Neuron (in vitro differentiated cells): ENCODE data around the gene SYNE1.

ENCODE experiments used
- H2AFZ ChIP-seq: one replicate; pipeline ENCODE4 v1.6.1; 2013; ENCODE audit warnings: low read depth, mild to moderate bottlenecking, inconsistent platforms, low read length, moderate library complexity
- H3K27me3 ChIP-seq: one replicate; pipeline ENCODE4 v1.6.1; 2013; ENCODE audit warnings: low read length; ENCODE audit not compliant: insufficient read depth
- H3K36me3 ChIP-seq: one replicate; pipeline ENCODE4 v1.6.1; 2013; ENCODE audit warnings: low read length; ENCODE audit not compliant: insufficient read depth
- H3K4me1 ChIP-seq: one replicate; pipeline ENCODE4 v1.6.1; 2013; ENCODE audit warnings: low read length; ENCODE audit not compliant: insufficient read depth
- H3K4me3 ChIP-seq: 2 replicates; pipeline ENCODE4 v1.5.1; 2013; ENCODE audit warnings: mild to moderate bottlenecking, low read length, moderate library complexity
- H3K9me3 ChIP-seq: one replicate; pipeline ENCODE4 v1.6.1; 2013; ENCODE audit warnings: low read length

The SYNE1 gene

GRCh38 chr6:152267967-152268845, 369.0 kb downstream of the SYNE1 start:
- H3K36me3 ChIP-seq, result no peaks in the 10 kb centered on the region
- H2AFZ ChIP-seq, result peak overlapping the region; percentile 5
- H3K27me3 ChIP-seq, result no peaks in the 10 kb centered on the region
- no peaks in the 10 kb centered on the region for H3K4me1 ChIP-seq
- H3K9me3 ChIP-seq, result no peaks in the 10 kb centered on the region
- H3K4me3 ChIP-seq, result no peak overlapping the region

- Histone ChIP-seq H3K4me1 (no peaks in the 10 kb centered on the region), H3K4me3 (no peak overlapping the region), H2AFZ (no peak overlapping the region), H3K36me3 (no peaks in the 10 kb centered on the region), H3K9me3 (no peaks in the 10 kb centered on the region), H3K27me3 (no peaks in the 10 kb centered on the region)
Observed at GRCh38 chr6:152265651-152266050, 371.5 kb downstream of the SYNE1 start.

- H3K4me3 ChIP-seq, result no peak overlapping the region
- H3K36me3 ChIP-seq, result no peaks in the 10 kb centered on the region
Observed at GRCh38 chr6:152263582-152263981, 373.6 kb downstream of the SYNE1 start.

GRCh38 chr6:152261179-152261578, 376.0 kb downstream of the SYNE1 start:
- Histone ChIP-seq H3K27me3 (no peaks in the 10 kb centered on the region), H3K36me3 (no peaks in the 10 kb centered on the region), H3K4me1 (no peaks in the 10 kb centered on the region)

More at GRCh38 chr6:152263582-152263981, 373.6 kb downstream of the SYNE1 start:
- H3K9me3 ChIP-seq, result no peaks in the 10 kb centered on the region
- H2AFZ ChIP-seq, result no peak overlapping the region
- no peaks in the 10 kb centered on the region for H3K27me3 ChIP-seq
- no peaks in the 10 kb centered on the region for H3K4me1 ChIP-seq

GRCh38 chr6:152259234-152259633, 377.9 kb downstream of the SYNE1 start:
- H3K4me1 ChIP-seq, result peaks cover 4% of the 10 kb centered on the region
- H2AFZ ChIP-seq, result no peak overlapping the region
- H3K4me3 ChIP-seq, result no peak overlapping the region
- no peaks in the 10 kb centered on the region for H3K27me3 ChIP-seq
- H3K36me3 ChIP-seq, result peaks cover 3% of the 10 kb centered on the region
- H3K9me3 ChIP-seq, result no peaks in the 10 kb centered on the region

More at GRCh38 chr6:152261179-152261578, 376.0 kb downstream of the SYNE1 start:
- no peak overlapping the region for H2AFZ ChIP-seq
- H3K9me3 ChIP-seq, result no peaks in the 10 kb centered on the region
- no peak overlapping the region for H3K4me3 ChIP-seq

- Histone ChIP-seq H3K9me3 (no peaks in the 10 kb centered on the region), H3K36me3 (peaks cover 3% of the 10 kb centered on the region), H3K27me3 (no peaks in the 10 kb centered on the region), H2AFZ (no peak overlapping the region), H3K4me1 (peaks cover 4% of the 10 kb centered on the region), H3K4me3 (no peak overlapping the region)
Observed at GRCh38 chr6:152257581-152257980, 379.6 kb downstream of the SYNE1 start.

- no peak overlapping the region for H3K4me3 ChIP-seq
- H2AFZ ChIP-seq, result no peak overlapping the region
- no peaks in the 10 kb centered on the region for H3K27me3 ChIP-seq
- no peaks in the 10 kb centered on the region for H3K9me3 ChIP-seq
- H3K4me1 ChIP-seq, result peaks cover 3% of the 10 kb centered on the region
- peaks cover 3% of the 10 kb centered on the region for H3K36me3 ChIP-seq
Observed at GRCh38 chr6:152250127-152250526, 387.0 kb downstream of the SYNE1 start.

GRCh38 chr6:152248980-152249379, 388.2 kb downstream of the SYNE1 start:
- H3K27me3 ChIP-seq, result no peaks in the 10 kb centered on the region
- H3K4me1 ChIP-seq, result no peaks in the 10 kb centered on the region
- H2AFZ ChIP-seq, result no peak overlapping the region
- H3K9me3 ChIP-seq, result no peaks in the 10 kb centered on the region
- no peaks in the 10 kb centered on the region for H3K36me3 ChIP-seq
- H3K4me3 ChIP-seq, result no peak overlapping the region

- H3K4me1 ChIP-seq, result no peaks in the 10 kb centered on the region
- no peaks in the 10 kb centered on the region for H3K27me3 ChIP-seq
- H3K36me3 ChIP-seq, result peaks cover 4% of the 10 kb centered on the region
- no peak overlapping the region for H2AFZ ChIP-seq
- no peaks in the 10 kb centered on the region for H3K9me3 ChIP-seq
- H3K4me3 ChIP-seq, result no peak overlapping the region
Observed at GRCh38 chr6:152246554-152247337, 390.4 kb downstream of the SYNE1 start.

GRCh38 chr6:152244998-152245630, 392.0 kb downstream of the SYNE1 start:
- Histone ChIP-seq H3K4me1 (no peaks in the 10 kb centered on the region), H2AFZ (no peak overlapping the region), H3K9me3 (no peaks in the 10 kb centered on the region), H3K36me3 (peaks cover 6% of the 10 kb centered on the region), H3K27me3 (no peaks in the 10 kb centered on the region), H3K4me3 (no peak overlapping the region)

- no peak overlapping the region for H2AFZ ChIP-seq
- no peaks in the 10 kb centered on the region for H3K4me1 ChIP-seq
- H3K36me3 ChIP-seq, result peaks cover 13% of the 10 kb centered on the region
- no peaks in the 10 kb centered on the region for H3K27me3 ChIP-seq
- no peak overlapping the region for H3K4me3 ChIP-seq
- H3K9me3 ChIP-seq, result no peaks in the 10 kb centered on the region
Observed at GRCh38 chr6:152241013-152241766, 396.0 kb downstream of the SYNE1 start.

- Histone ChIP-seq H3K4me1 (no peaks in the 10 kb centered on the region), H3K27me3 (no peaks in the 10 kb centered on the region), H3K9me3 (no peaks in the 10 kb centered on the region), H3K4me3 (no peak overlapping the region), H2AFZ (no peak overlapping the region), H3K36me3 (peaks cover 15% of the 10 kb centered on the region)
Observed at GRCh38 chr6:152240436-152240835, 396.7 kb downstream of the SYNE1 start.
